22Rv1 (cell line): ENCODE data around the gene TEX44.
"Not testable (repeated sequence)": the region's sequence is repeated elsewhere in the genome, so short reads cannot be mapped to it uniquely, and the experiment has no call there.

ENCODE experiments used
- H3K27ac ChIP-seq: fragments of 450-650 bp; 2 replicates; pipeline ENCODE4 v1.5.1; 2017
- ZFX ChIP-seq: fragments of 450-650 bp; IDR thresholded peaks from 2 replicates; pipeline ENCODE4 v1.6.1; 2017; ENCODE audit warnings: antibody characterized with exemption, borderline replicate concordance
- TF ChIP-seq, protein P1 (sequence below): fragments of 450-650 bp; IDR thresholded peaks from 2 replicates; pipeline ENCODE4 v1.5.1; 2017; ENCODE audit warnings: mild to moderate bottlenecking

TEX44 gene

GRCh38 chr2:231565887-231566594 is 26.6 kb upstream of the TEX44 start:
- no peak overlapping the region for H3K27ac ChIP-seq
- TF ChIP-seq ZFX, result no peak
- TF ChIP-seq, protein P1, sequence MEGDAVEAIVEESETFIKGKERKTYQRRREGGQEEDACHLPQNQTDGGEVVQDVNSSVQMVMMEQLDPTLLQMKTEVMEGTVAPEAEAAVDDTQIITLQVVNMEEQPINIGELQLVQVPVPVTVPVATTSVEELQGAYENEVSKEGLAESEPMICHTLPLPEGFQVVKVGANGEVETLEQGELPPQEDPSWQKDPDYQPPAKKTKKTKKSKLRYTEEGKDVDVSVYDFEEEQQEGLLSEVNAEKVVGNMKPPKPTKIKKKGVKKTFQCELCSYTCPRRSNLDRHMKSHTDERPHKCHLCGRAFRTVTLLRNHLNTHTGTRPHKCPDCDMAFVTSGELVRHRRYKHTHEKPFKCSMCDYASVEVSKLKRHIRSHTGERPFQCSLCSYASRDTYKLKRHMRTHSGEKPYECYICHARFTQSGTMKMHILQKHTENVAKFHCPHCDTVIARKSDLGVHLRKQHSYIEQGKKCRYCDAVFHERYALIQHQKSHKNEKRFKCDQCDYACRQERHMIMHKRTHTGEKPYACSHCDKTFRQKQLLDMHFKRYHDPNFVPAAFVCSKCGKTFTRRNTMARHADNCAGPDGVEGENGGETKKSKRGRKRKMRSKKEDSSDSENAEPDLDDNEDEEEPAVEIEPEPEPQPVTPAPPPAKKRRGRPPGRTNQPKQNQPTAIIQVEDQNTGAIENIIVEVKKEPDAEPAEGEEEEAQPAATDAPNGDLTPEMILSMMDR, result no peak

DNA sequence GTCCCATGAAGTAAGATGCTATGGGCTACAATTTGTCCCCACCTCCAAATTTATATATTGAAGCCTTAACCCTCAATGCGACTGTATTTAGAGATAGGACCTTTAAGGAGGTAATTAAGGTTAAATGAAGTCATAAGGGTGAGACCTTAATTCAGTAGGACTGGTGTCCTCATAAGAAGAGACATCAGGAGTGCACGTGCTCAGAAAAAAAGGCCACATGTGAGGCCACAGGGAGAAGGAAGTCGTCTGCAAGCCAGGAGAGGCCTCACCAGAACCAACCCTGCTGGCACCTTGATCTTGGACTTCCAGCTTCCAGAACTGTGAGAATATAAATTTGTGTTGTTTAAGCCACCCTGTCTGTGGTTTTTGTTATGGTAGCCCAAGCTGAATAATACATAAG is 25.5 kb upstream of the TEX44 start:
- TF ChIP-seq, protein P1, result no peak
- TF ChIP-seq ZFX, result no peak
- no peak overlapping the region for H3K27ac ChIP-seq

GRCh38 chr2:231568098-231568784 is 24.4 kb upstream of the TEX44 start:
- TF ChIP-seq, protein P1, result no peak
- TF ChIP-seq ZFX, result no peak
- H3K27ac ChIP-seq, result no peak overlapping the region

DNA sequence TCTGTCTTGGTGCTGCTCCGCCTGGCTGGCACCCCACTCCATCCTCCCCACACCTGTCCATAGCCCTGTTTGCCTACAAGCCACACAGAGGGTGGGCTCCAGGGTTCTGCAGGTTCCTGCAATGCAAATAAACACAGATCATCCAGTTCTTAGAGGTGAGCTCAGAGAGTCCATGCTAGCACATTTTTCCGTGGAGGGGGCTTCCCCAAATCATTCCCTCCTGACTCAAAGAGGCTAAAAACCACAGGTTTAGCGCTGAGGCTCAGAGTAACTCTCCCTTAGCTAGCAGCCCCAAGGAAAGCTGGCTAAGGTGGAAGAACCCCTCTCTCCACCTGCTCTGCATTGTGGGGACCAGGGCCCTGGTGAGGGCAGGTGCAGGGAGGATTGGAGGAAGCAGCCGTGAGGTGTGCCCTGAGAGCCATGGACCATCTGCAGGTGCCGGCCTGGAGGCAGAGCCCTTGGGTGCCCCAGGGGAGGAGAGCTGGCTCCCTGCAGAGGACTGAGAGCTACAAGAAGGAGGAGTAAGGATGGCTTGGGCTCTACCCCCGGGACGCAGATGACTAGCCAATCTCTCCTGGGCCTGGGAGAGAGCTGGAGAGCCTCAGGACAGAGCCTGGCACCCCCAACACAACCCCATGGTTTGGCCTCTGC is 23.8 kb upstream of the TEX44 start:
- TF ChIP-seq ZFX, result no peak
- TF ChIP-seq, protein P1, result no peak
- H3K27ac ChIP-seq, result no peak overlapping the region

GRCh38 chr2:231570915-231571314 is 21.7 kb upstream of the TEX44 start:
- H3K27ac ChIP-seq, result not testable (repeated sequence)

DNA sequence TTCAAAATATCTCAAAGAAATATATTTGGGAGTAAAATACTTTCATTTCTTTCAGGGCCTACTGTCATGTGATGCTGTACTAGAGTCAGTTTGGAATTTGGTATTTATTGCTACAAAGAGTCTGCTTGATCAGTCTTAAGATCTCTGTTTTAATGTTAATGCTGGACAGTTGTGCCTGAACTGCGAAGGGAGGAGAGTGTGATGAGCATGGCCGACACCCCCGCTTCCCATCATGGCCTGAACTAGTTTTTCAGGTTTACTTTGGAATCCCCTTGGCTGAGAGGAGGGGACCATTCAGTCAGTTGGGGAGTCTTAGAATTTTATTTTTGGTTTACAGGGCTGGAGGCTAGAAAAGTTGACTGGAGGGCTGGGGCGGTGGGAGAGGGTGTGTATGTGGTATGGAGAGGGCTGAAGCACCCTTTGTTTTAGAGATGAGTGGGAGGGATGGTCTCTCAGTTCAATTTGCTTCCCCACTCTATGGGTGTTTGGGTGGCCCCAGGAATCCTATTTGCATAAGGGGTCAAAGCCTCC is 20.9 kb upstream of the TEX44 start:
- no peak overlapping the region for H3K27ac ChIP-seq
- TF ChIP-seq, protein P1, result no peak
- TF ChIP-seq ZFX, result no peak

DNA sequence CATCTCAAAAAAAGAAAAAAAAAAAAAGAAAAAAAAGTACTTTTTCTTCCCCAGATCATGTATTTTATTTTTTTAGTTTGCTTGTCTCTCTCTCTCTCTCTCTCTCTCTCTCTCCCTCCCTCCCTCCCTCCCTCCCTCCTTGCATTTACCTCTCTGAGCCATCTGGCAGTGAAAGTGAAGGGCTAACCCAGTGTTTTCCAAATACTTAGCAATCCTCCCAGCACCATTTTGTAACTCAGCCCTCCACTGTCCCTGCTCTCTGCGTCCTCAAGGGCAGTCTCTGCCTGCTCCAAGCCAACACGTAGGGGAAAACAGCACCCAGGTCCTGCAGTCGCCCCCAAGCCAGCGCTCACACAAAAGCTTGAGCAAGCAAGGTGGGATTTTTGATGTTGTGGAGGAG is 19.6 kb upstream of the TEX44 start:
- H3K27ac ChIP-seq, result no peak overlapping the region
- TF ChIP-seq ZFX, result no peak
- TF ChIP-seq, protein P1, result no peak
